GM21528 (cell line): ENCODE results near the gene STON2.

Experiments used
- ATAC-seq: cut with Tn5 transposase; IDR thresholded peaks from one replicate; pipeline ENCODE4 v1.9.1; 2021; ENCODE audit warnings: mild to moderate bottlenecking, moderate library complexity; ENCODE audit not compliant: unreplicated experiment, low FRiP score

Gene STON2

GRCh38 chr14:81427348-81428058, 27.4 kb upstream of the STON2 start:
- ATAC-seq: no peak

GRCh38 chr14:81423504-81423903, 23.4 kb upstream of the STON2 start:
- no peak for ATAC-seq

GRCh38 chr14:81418057-81418790, 18.1 kb upstream of the STON2 start:
- no peak for ATAC-seq

- ATAC-seq: no peak
Measured at GRCh38 chr14:81416981-81417380, 16.9 kb upstream of the STON2 start.

GRCh38 chr14:81416194-81416952, 16.2 kb upstream of the STON2 start:
- ATAC-seq: no peak

GRCh38 chr14:81415781-81416180, 15.7 kb upstream of the STON2 start:
- no peak for ATAC-seq

- ATAC-seq: no peak
Measured at GRCh38 chr14:81414123-81414522, 14.0 kb upstream of the STON2 start.

GRCh38 chr14:81412779-81413178, 12.7 kb upstream of the STON2 start:
- no peak for ATAC-seq

- no peak for ATAC-seq
Measured at GRCh38 chr14:81408595-81408994, 8.5 kb upstream of the STON2 start.

- ATAC-seq: no peak
Measured at GRCh38 chr14:81406863-81407262, 6.7 kb upstream of the STON2 start.

GRCh38 chr14:81402123-81402495, 2.0 kb upstream of the STON2 start:
- no peak for ATAC-seq

GRCh38 chr14:81401420-81402122, 1.4 kb upstream of the STON2 start:
- no peak for ATAC-seq

GRCh38 chr14:81400852-81401251, 728 bp upstream of the STON2 start:
- ATAC-seq: no peak

GRCh38 chr14:81398196-81398891, 1.8 kb downstream of the STON2 start:
- ATAC-seq: no peak

GRCh38 chr14:81396113-81396512, 4.0 kb downstream of the STON2 start:
- ATAC-seq: no peak

- no peak for ATAC-seq
Measured at GRCh38 chr14:81394739-81395138, 5.4 kb downstream of the STON2 start.

- no peak for ATAC-seq
Measured at GRCh38 chr14:81392976-81393643, 7.0 kb downstream of the STON2 start.

- no peak for ATAC-seq
Measured at GRCh38 chr14:81392052-81392451, 8.1 kb downstream of the STON2 start.

GRCh38 chr14:81390696-81391095, 9.4 kb downstream of the STON2 start:
- ATAC-seq: no peak

- ATAC-seq: no peak
Measured at GRCh38 chr14:81388336-81388735, 11.8 kb downstream of the STON2 start.
